ENCODE results near the gene TESMIN.

GRCh38 chr11:68756171-68756766 lies 4.9 kb upstream of the TESMIN start:
- TF ChIP-seq CTCF (IDR thresholded peaks at IDR 0.05; ENCODE audit: low read length), result no peak
- TF ChIP-seq EZH2 (optimal IDR thresholded peaks at IDR 0.05; ENCODE audit: low read depth, low read length), result no peak
